ENCODE measurements around the gene DNAJC13. TPM values are rescaled to one million over a fixed set of nuclear protein-coding genes. Genes with fewer than 3 reads are reported as not detected.
"Not testable (repeated sequence)": the region's sequence is repeated elsewhere in the genome, so short reads cannot be mapped to it uniquely, and the experiment has no call there.

Gene DNAJC13
- total and polyA plus RNA-seq, 12 donors: 7.4 to 50.5 (median 38.4) TPM

DNA sequence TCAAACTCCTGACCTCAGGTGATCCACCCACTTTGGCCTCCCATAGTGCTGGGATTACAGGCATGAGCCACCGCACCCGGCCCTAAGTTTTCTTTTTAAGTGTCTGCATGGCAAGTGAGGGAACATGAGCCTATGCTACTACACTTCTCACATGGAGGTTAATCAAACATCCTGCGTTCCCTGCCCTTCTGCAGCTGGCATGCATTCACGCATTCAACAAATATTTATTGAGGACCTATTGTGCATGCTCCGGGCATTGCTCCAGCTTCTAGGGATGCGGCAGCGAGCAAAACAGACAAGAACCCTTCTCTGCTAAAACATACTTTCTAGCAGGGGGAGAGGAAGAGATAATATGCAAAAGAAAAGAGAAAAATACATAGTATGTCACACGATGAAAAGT lies 137.1 kb downstream of the DNAJC13 start:
- no peaks in the 10 kb centered on the region for H3K27me3 ChIP-seq
- TF ChIP-seq POLR2A (IDR thresholded peaks at IDR 0.05): no peak
- no peak for TF ChIP-seq CTCF (IDR thresholded peaks at IDR 0.05)
- H3K9me3 ChIP-seq (replicated peaks in 1 of 3): no peaks in the 10 kb centered on the region
- H3K36me3 ChIP-seq (replicated peaks in 1 of 2): peaks cover 0 to 5% of the 10 kb centered on the region in 2 donors
- H3K4me1 ChIP-seq (replicated peaks in 1 of 2): peaks cover 11 to 13% of the 10 kb centered on the region in 2 donors
- intact Hi-C loops (cut with DNase I): no loop called here
- WGBS, 4 donors: 70 to 77% (median 77%) methylated on average over 8 of the region's 8 CpGs
- DNase-seq: no peak
- no peak overlapping the region for H3K27ac ChIP-seq
- no peak overlapping the region for H3K4me3 ChIP-seq

GRCh38 chr3:132555306-132556035 lies 138.2 kb downstream of the DNAJC13 start:
- 78 to 93% (median 91%) methylated on average over 5 of the region's 5 CpGs for WGBS, 4 donors
- no peak for TF ChIP-seq POLR2A (IDR thresholded peaks at IDR 0.05)
- no peak overlapping the region for H3K27ac ChIP-seq
- no peak overlapping the region for H3K4me3 ChIP-seq
- peaks cover 6 to 8% of the 10 kb centered on the region in 2 donors for H3K4me1 ChIP-seq (replicated peaks in 1 of 2)
- H3K9me3 ChIP-seq (replicated peaks in 1 of 3): no peaks in the 10 kb centered on the region
- H3K36me3 ChIP-seq (replicated peaks in 1 of 2): peaks cover 0 to 7% of the 10 kb centered on the region in 2 donors
- no peaks in the 10 kb centered on the region for H3K27me3 ChIP-seq
- no peak for DNase-seq
- intact Hi-C loops (cut with DNase I): no loop called here

GRCh38 chr3:132556036-132556386 lies 138.7 kb downstream of the DNAJC13 start:
- H3K27me3 ChIP-seq; H3K27ac ChIP-seq; H3K9me3 ChIP-seq (replicated peaks in 1 of 3); H3K4me1 ChIP-seq (replicated peaks in 1 of 2); H3K4me3 ChIP-seq; intact Hi-C loops (cut with DNase I); DNase-seq; H3K36me3 ChIP-seq (replicated peaks in 1 of 2): not testable (repeated sequence)
- 80 to 93% (median 90%) methylated on average over 3 of the region's 3 CpGs for WGBS, 4 donors

DNA sequence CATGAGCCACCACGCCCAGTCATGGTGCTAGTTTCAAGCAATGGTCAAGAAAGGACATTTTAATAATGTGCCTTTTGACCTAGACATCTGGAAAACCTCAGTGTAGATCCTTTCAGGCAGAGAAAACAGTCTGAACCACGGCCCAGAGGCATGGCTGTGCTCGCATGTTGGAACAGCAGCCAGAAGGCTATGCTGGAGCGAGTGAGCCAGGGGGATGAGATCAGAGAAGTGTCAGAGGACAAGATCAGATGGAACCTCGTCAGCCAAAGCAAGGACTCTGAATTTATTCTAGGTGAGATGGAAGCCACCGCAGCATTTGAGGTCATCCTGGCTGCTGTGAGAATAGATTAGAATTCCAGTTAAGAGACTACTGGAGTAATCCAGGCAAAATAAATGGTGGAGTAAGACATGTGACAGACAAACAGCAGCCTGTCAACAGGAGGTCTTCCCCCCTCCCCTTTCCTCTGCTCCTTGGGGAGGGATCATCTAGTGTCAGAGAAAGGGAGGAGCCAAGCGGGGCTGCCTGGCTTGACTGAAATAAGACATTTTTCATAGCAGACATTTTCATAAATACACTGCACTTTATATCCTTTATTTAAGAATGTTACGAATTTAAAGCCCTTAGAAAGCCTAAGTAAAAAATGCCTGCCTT lies 139.3 kb downstream of the DNAJC13 start:
- H3K27me3 ChIP-seq: no peaks in the 10 kb centered on the region
- TF ChIP-seq CTCF (IDR thresholded peaks at IDR 0.05): no peak
- TF ChIP-seq POLR2A (IDR thresholded peaks at IDR 0.05): no peak
- H3K36me3 ChIP-seq (replicated peaks in 1 of 2): peaks cover 0 to 7% of the 10 kb centered on the region in 2 donors
- H3K9me3 ChIP-seq (replicated peaks in 1 of 3): no peaks in the 10 kb centered on the region
- WGBS, 4 donors: 69 to 79% (median 78%) methylated on average over 8 of the region's 8 CpGs
- H3K27ac ChIP-seq: peak overlapping the region in 1 of 5 donors; percentile 17
- H3K4me3 ChIP-seq: no peak overlapping the region
- intact Hi-C loops (cut with DNase I): no loop called here
- peak in 1 of 7 donors; percentile 60 for DNase-seq
- no peaks in the 10 kb centered on the region for H3K4me1 ChIP-seq (replicated peaks in 1 of 2)

DNA sequence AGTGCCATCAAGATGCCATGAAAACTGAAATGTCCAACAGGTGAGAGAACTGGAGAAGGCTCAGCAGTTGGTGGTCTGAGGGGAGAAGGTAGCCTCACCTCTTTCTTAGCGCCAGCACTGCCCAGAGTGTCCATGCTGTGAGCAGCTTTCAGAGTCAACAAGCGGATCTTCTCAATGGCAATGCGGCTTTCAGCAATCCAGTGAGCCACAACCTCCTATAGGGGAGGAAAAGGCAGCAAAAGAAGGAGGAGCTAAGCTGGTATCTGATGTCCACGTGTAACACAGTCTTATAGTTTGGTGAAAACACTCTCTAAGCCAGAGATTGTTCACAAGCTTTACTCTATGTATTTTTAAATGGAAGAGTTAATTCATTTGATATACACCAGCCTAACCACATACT lies 143.7 kb downstream of the DNAJC13 start:
- Histone ChIP-seq H3K27ac (no peak overlapping the region), H3K4me1 (replicated peaks in 1 of 2) (no peaks in the 10 kb centered on the region), H3K27me3 (no peaks in the 10 kb centered on the region), H3K36me3 (replicated peaks in 1 of 2) (peaks cover 0 to 7% of the 10 kb centered on the region in 2 donors), H3K4me3 (no peak overlapping the region), H3K9me3 (replicated peaks in 1 of 3) (no peaks in the 10 kb centered on the region)
- 83 to 91% (median 88%) methylated on average over 4 of the region's 4 CpGs for WGBS, 4 donors
- DNase-seq: no peak
- intact Hi-C loops (cut with DNase I): no loop called here
- TF ChIP-seq POLR2A (IDR thresholded peaks at IDR 0.05): no peak
